ENCODE results near the gene MAPRE2.

MAPRE2 gene

GRCh38 chr18:35183886-35184285, 142.7 kb downstream of the MAPRE2 start:
- no peak for DNase-seq (ENCODE audit: low read depth)

- DNase-seq (ENCODE audit: low read depth), result no peak
Measured at GRCh38 chr18:35185771-35186170, 144.6 kb downstream of the MAPRE2 start.

GRCh38 chr18:35186291-35187034, 145.2 kb downstream of the MAPRE2 start:
- DNase-seq (ENCODE audit: low read depth), result no peak

- no peak for DNase-seq (ENCODE audit: low read depth)
Measured at GRCh38 chr18:35189510-35189909, 148.3 kb downstream of the MAPRE2 start.

- DNase-seq (ENCODE audit: low read depth), result no peak
Measured at GRCh38 chr18:35190948-35191697, 149.9 kb downstream of the MAPRE2 start.

- no peak for DNase-seq (ENCODE audit: low read depth)
Measured at GRCh38 chr18:35191698-35192025, 150.4 kb downstream of the MAPRE2 start.

GRCh38 chr18:35192415-35192814, 151.2 kb downstream of the MAPRE2 start:
- no peak for DNase-seq (ENCODE audit: low read depth)
